Measurements from ENCODE around the gene PTGFRN. TPM values are rescaled to one million over a fixed set of nuclear protein-coding genes. Genes with fewer than 3 reads are reported as not detected.

PTGFRN gene
- total RNA-seq, 1 donor from 2014 or later: 53.2 TPM

DNA sequence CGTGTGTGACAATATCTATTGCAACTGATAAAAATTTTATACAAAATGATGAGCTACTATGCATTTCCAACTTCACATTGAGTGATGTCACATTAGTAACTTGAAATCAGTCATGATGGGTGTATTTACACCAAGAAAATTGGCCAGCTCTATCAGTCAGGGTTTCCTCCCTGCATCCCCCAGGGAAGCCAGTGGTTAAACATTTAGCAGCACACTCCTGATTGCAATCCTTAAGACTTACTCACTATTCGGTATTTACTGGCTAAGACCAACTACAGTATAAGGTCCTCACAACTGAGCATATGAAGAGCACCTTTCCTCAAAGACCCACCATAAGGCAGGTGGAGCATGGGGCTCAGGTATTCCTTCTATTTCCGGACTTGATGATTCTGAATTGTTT lies 41.3 kb upstream of the PTGFRN start:
- Histone ChIP-seq H3K4me1 (no peaks in the 10 kb centered on the region), H3K36me3 (no peaks in the 10 kb centered on the region), H4K20me1 (ENCODE audit: low read depth) (no peaks in the 10 kb centered on the region), H3K4me3 (no peak overlapping the region), H3K27ac (no peak overlapping the region), H3K9me3 (ENCODE audit: low read depth) (no peaks in the 10 kb centered on the region), H3K9ac (no peak overlapping the region), H2AFZ (replicated peaks) (no peak overlapping the region), H3K4me2 (no peak overlapping the region), H3K27me3 (no peaks in the 10 kb centered on the region), H3F3A (ENCODE audit: low read depth) (no peaks in the 10 kb centered on the region), H3K79me2 (ENCODE audit: low read depth) (no peaks in the 10 kb centered on the region)
- TF ChIP-seq EZH2 (IDR thresholded peaks at IDR 0.05): no peak
- no peak for TF ChIP-seq CTCF (IDR thresholded peaks at IDR 0.05)
- no peaks in the 10 kb centered on the region for H3K36me3 Mint-ChIP-seq
- peaks cover 2% of the 10 kb centered on the region for H3K4me1 Mint-ChIP-seq
- no peaks in the 10 kb centered on the region for H3K9me3 Mint-ChIP-seq
- H3K27me3 Mint-ChIP-seq (ENCODE audit: insufficient read depth, low read depth): peaks cover 8% of the 10 kb centered on the region
- no peak overlapping the region for H3K4me3 Mint-ChIP-seq
- DNase-seq (ENCODE audit: low spot score): no peak
- H3K27ac Mint-ChIP-seq: no peak overlapping the region

DNA sequence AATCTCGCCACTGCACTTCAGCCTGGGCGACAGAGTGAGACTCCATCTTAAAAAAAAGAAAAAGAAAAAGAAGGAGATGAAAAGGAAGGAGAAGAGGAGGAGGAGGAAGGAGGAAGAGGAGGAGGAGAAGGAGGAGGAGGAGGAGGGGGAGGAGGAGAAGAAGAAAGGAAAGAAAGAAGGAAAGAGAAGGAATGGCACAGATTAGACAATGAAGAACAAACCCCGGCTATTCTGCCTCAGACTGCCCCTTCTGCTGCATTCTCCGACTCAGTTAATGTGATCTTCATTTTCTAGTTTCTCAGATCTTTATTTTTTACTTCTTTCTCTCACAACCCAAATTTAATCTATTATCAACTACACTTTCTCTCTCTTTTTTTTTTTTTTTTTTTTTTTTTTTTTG lies 40.1 kb upstream of the PTGFRN start:
- H3F3A ChIP-seq (ENCODE audit: low read depth): no peaks in the 10 kb centered on the region
- H3K9me3 ChIP-seq (ENCODE audit: low read depth): no peaks in the 10 kb centered on the region
- DNase-seq (ENCODE audit: low spot score): no peak

GRCh38 chr1:116870300-116870699 lies 39.4 kb upstream of the PTGFRN start:
- H3K9me3 ChIP-seq (ENCODE audit: low read depth): no peaks in the 10 kb centered on the region
- H4K20me1 ChIP-seq (ENCODE audit: low read depth): no peaks in the 10 kb centered on the region
- H3K79me2 ChIP-seq (ENCODE audit: low read depth): no peaks in the 10 kb centered on the region
- peaks cover 8% of the 10 kb centered on the region for H3K27me3 Mint-ChIP-seq (ENCODE audit: insufficient read depth, low read depth)
- H3K4me3 ChIP-seq: no peak overlapping the region
- no peak for DNase-seq (ENCODE audit: low spot score)
- H3K4me2 ChIP-seq: no peak overlapping the region
- no peak overlapping the region for H3K4me3 Mint-ChIP-seq
- no peaks in the 10 kb centered on the region for H3F3A ChIP-seq (ENCODE audit: low read depth)
- H3K27me3 ChIP-seq: no peaks in the 10 kb centered on the region
- no peaks in the 10 kb centered on the region for H3K36me3 Mint-ChIP-seq
- H2AFZ ChIP-seq (replicated peaks): no peak overlapping the region
- H3K4me1 Mint-ChIP-seq: peaks cover 10% of the 10 kb centered on the region
- H3K9me3 Mint-ChIP-seq: no peaks in the 10 kb centered on the region
- no peak overlapping the region for H3K27ac Mint-ChIP-seq
- no peak overlapping the region for H3K27ac ChIP-seq
- no peaks in the 10 kb centered on the region for H3K36me3 ChIP-seq
- peaks cover 7% of the 10 kb centered on the region for H3K4me1 ChIP-seq
- no peak for TF ChIP-seq EZH2 (IDR thresholded peaks at IDR 0.05)
- no peak for TF ChIP-seq EZH2phosphoT487 (IDR thresholded peaks at IDR 0.05)
- no peak for TF ChIP-seq CTCF (IDR thresholded peaks at IDR 0.05)
- H3K9ac ChIP-seq: no peak overlapping the region

More for the DNA sequence above, 40.1 kb upstream of the PTGFRN start:
- H3K27ac ChIP-seq: no peak overlapping the region
- no peaks in the 10 kb centered on the region for H3K36me3 ChIP-seq
- H3K79me2 ChIP-seq (ENCODE audit: low read depth): no peaks in the 10 kb centered on the region
- TF ChIP-seq CTCF (IDR thresholded peaks at IDR 0.05): no peak
- no peak for TF ChIP-seq EZH2phosphoT487 (IDR thresholded peaks at IDR 0.05)
- TF ChIP-seq EZH2 (IDR thresholded peaks at IDR 0.05): no peak
- no peak overlapping the region for H3K27ac Mint-ChIP-seq
- no peak overlapping the region for H3K9ac ChIP-seq
- no peak overlapping the region for H2AFZ ChIP-seq (replicated peaks)
- no peak overlapping the region for H3K4me3 Mint-ChIP-seq
- peaks cover 10% of the 10 kb centered on the region for H3K4me1 Mint-ChIP-seq
- peaks cover 8% of the 10 kb centered on the region for H3K27me3 Mint-ChIP-seq (ENCODE audit: insufficient read depth, low read depth)
- H3K36me3 Mint-ChIP-seq: no peaks in the 10 kb centered on the region
- H4K20me1 ChIP-seq (ENCODE audit: low read depth): no peaks in the 10 kb centered on the region
- H3K4me3 ChIP-seq: no peak overlapping the region
- no peaks in the 10 kb centered on the region for H3K9me3 Mint-ChIP-seq
- H3K4me2 ChIP-seq: no peak overlapping the region
- H3K4me1 ChIP-seq: peaks cover 7% of the 10 kb centered on the region
- H3K27me3 ChIP-seq: no peaks in the 10 kb centered on the region

DNA sequence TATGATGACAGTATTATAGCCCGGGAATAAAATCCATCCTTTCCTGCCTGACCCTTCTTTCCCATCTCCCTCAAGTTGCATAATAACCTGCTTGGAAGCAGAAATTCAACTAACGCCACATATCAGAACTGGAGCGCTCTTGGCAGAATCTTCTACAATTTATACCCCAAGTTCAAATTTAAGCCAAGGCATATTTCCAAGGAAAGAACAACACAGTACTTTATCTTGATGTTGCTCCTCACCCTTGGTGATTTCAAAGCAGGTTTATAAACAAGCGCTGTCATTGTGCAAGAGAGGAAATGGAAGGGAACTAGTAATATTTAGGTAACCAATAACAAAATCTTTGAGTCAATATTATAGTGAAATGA lies 38.0 kb upstream of the PTGFRN start:
- no peak overlapping the region for H3K27ac Mint-ChIP-seq
- Histone ChIP-seq H3K4me1 (peaks cover 7% of the 10 kb centered on the region), H3K4me2 (no peak overlapping the region), H3K9ac (no peak overlapping the region), H3K36me3 (no peaks in the 10 kb centered on the region), H2AFZ (replicated peaks) (no peak overlapping the region), H3K27ac (no peak overlapping the region), H3K4me3 (no peak overlapping the region), H3K27me3 (no peaks in the 10 kb centered on the region), H3F3A (ENCODE audit: low read depth) (no peaks in the 10 kb centered on the region), H3K79me2 (ENCODE audit: low read depth) (no peaks in the 10 kb centered on the region), H3K9me3 (ENCODE audit: low read depth) (no peaks in the 10 kb centered on the region), H4K20me1 (ENCODE audit: low read depth) (no peaks in the 10 kb centered on the region)
- DNase-seq (ENCODE audit: low spot score): no peak
- H3K4me1 Mint-ChIP-seq: peaks cover 13% of the 10 kb centered on the region
- H3K27me3 Mint-ChIP-seq (ENCODE audit: insufficient read depth, low read depth): peaks cover 8% of the 10 kb centered on the region
- no peaks in the 10 kb centered on the region for H3K36me3 Mint-ChIP-seq
- no peaks in the 10 kb centered on the region for H3K9me3 Mint-ChIP-seq
- H3K4me3 Mint-ChIP-seq: no peak overlapping the region
- TF ChIP-seq CTCF (IDR thresholded peaks at IDR 0.05): no peak
- TF ChIP-seq EZH2 (IDR thresholded peaks at IDR 0.05): no peak
- no peak for TF ChIP-seq EZH2phosphoT487 (IDR thresholded peaks at IDR 0.05)
